Psoas muscle (tissue), 8 donors: ENCODE data around the gene ZFHX2. TPM values are rescaled to one million over a fixed set of nuclear protein-coding genes. Genes with fewer than 3 reads are reported as not detected.
A peak's percentile ranks its signal among the peaks of the same experiment; 100 is the strongest.

ENCODE experiments used
- ATAC-seq, 4 donors: fragments of 200-7000 bp; cut with Tn5 transposase; one replicate each; pipeline ENCODE4 v1.9.1; 2020; ENCODE audit warnings: moderate library complexity in 3 of 4, mild to moderate bottlenecking in 2 of 4
- DNase-seq, 2 donors: peaks; one replicate each; pipeline ENCODE4 v3.0.0-alpha.2; 2020
- H3K27ac ChIP-seq: fragments of 200-600 bp; one replicate; pipeline ENCODE4 v1.8.0; 2022
- H3K27me3 ChIP-seq, 3 donors: fragments of 200-600 bp in 1 of 3; one replicate each; pipeline versions ENCODE4 v1.6.1 to v1.8.0; 2013 to 2022; ENCODE audit warnings: low read length in 2 of 3, mild to moderate bottlenecking in 2 of 3, moderate library complexity in 1 of 3; ENCODE audit not compliant: insufficient read depth in 3 of 3
- H3K36me3 ChIP-seq, 2 donors: fragments of 200-600 bp in 1 of 2; one replicate each; pipeline versions ENCODE4 v1.6.1 to v1.8.0; 2013 to 2022; ENCODE audit warnings: low read depth in 1 of 2, mild to moderate bottlenecking in 1 of 2, moderate library complexity in 1 of 2; ENCODE audit not compliant: insufficient read depth in 1 of 2
- H3K4me1 ChIP-seq: fragments of 200-600 bp; one replicate; pipeline ENCODE4 v1.8.0; 2022
- H3K4me3 ChIP-seq: fragments of 200-600 bp; one replicate; pipeline ENCODE4 v1.8.0; 2022; ENCODE audit warnings: mild to moderate bottlenecking
- H3K9me3 ChIP-seq: fragments of 200-600 bp; one replicate; pipeline ENCODE4 v1.8.0; 2022
- WGBS, 3 donors: extraction: QIAGEN DNeasy Blood & Tissue Kit; methylation state at CpG; one replicate each; pipeline versions ENCODE4 v1.1.6 to v1.1.7; 2013; 5-methylcytosine and 5-hydroxymethylcytosine counted together
- intact Hi-C, 2 donors: fragments of 100-400 bp; cut with DNase I; formaldehyde crosslinking; loops; one replicate each; pipeline versions ENCODE4 v1.11.0 to v1.14.2; 2022
- polyA plus RNA-seq, 3 donors: library from polyadenylated mRNA; stranded (reverse); fragments of 200-250 nt; gene quantifications; one replicate each; pipeline ENCODE4 v1.2.3, GENCODE V29; 2013
- total RNA-seq, 4 donors: library from RNA; stranded (reverse); fragmentation: NEBNext Ultra II Directional in 2 of 4; extraction: Animal tissue kit (Norgen Biotek cat#: 25700) in 2 of 4; gene quantifications; one replicate each; pipeline versions ENCODE4 v1.2.1 to v1.2.4, GENCODE V29; 2021 to 2023
- TF ChIP-seq, protein P1 (sequence below): fragments of 200-600 bp; IDR thresholded peaks from one replicate; pipeline ENCODE4 v1.8.0; 2022; ENCODE audit warnings: antibody characterized with exemption
- donor health status: healthy with polysubstance abuse.
- donor health status: DM: no; HTN: no; CAD: no; lungs with moderate emphysema.
- donor health status: Bipolar disorder and iron deficiency.
- donor health status: healthy.
- donor health status: DM: yes; HTN: yes; CAD: no.
- donor health status: DM: no; HTN: no; CAD: no.
- donor health status: DM: no; HTN: no; CAD: no.
- donor health status: DM: yes; HTN: yes; CAD: no.

ZFHX2 gene
- total and polyA plus RNA-seq, 7 donors = 0.11 to 2.9 (median 0.65) TPM

- TF ChIP-seq, protein P1, sequence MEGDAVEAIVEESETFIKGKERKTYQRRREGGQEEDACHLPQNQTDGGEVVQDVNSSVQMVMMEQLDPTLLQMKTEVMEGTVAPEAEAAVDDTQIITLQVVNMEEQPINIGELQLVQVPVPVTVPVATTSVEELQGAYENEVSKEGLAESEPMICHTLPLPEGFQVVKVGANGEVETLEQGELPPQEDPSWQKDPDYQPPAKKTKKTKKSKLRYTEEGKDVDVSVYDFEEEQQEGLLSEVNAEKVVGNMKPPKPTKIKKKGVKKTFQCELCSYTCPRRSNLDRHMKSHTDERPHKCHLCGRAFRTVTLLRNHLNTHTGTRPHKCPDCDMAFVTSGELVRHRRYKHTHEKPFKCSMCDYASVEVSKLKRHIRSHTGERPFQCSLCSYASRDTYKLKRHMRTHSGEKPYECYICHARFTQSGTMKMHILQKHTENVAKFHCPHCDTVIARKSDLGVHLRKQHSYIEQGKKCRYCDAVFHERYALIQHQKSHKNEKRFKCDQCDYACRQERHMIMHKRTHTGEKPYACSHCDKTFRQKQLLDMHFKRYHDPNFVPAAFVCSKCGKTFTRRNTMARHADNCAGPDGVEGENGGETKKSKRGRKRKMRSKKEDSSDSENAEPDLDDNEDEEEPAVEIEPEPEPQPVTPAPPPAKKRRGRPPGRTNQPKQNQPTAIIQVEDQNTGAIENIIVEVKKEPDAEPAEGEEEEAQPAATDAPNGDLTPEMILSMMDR = no peak
- ATAC-seq (peak in 2 of 4 donors; percentile 13 to 14), DNase-seq (no peak)
- Histone ChIP-seq H3K27me3 (peaks cover 0 to 9% (median 0%) of the 10 kb centered on the region in 3 donors), H3K4me1 (no peaks in the 10 kb centered on the region), H3K9me3 (no peaks in the 10 kb centered on the region), H3K4me3 (no peak overlapping the region), H3K27ac (no peak overlapping the region), H3K36me3 (no peaks in the 10 kb centered on the region)
- WGBS, 3 donors = 34 to 52% (median 38%) methylated on average over 22 to 25 of the region's 25 CpGs
- intact Hi-C loops = no loop called here
Measured at GRCh38 chr14:23513005-23513817, 38.4 kb downstream of the ZFHX2 start.

GRCh38 chr14:23512156-23512555 lies 39.4 kb downstream of the ZFHX2 start:
- no peak overlapping the region for H3K4me3 ChIP-seq
- H3K4me1 ChIP-seq = no peaks in the 10 kb centered on the region
- H3K9me3 ChIP-seq = no peaks in the 10 kb centered on the region
- H3K36me3 ChIP-seq = no peaks in the 10 kb centered on the region
- ATAC-seq (no peak), DNase-seq (no peak)
- TF ChIP-seq, protein P1 = no peak
- peaks cover 0 to 9% (median 0%) of the 10 kb centered on the region in 3 donors for H3K27me3 ChIP-seq
- H3K27ac ChIP-seq = no peak overlapping the region
- 26 to 48% (median 32%) methylated on average over 13 of the region's 13 CpGs for WGBS, 3 donors
- intact Hi-C loops = no loop called here

DNA sequence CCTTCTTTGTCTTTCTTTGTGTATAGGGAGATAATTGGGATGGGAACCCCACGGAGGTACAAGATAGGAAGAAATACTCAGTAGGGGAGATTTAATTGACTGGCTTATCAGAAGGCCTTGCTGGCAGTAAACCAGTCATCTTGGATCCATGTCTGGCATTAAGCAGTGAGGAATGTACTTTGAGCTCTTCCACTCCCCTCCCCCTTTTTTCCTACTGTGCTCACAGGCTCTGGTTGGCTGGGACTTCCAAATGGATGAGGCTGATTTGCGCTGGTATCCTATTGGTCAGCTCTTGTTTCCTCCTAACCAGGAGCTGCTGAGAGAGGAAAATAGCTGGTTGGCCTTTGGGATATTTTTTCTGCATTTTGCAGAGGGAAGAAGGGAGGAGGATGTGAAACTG lies 57.3 kb downstream of the ZFHX2 start:
- Histone ChIP-seq H3K36me3 (no peaks in the 10 kb centered on the region), H3K27me3 (no peaks in the 10 kb centered on the region), H3K4me1 (no peaks in the 10 kb centered on the region), H3K4me3 (no peak overlapping the region), H3K9me3 (no peaks in the 10 kb centered on the region), H3K27ac (no peak overlapping the region)
- DNase-seq (no peak), ATAC-seq (no peak)
- TF ChIP-seq, protein P1 = no peak
- WGBS, 3 donors = 60 to 64% (median 60%) methylated on average over 2 of the region's 2 CpGs
- intact Hi-C loops = no loop called here

- H3K4me3 ChIP-seq = no peak overlapping the region
- H3K9me3 ChIP-seq = no peaks in the 10 kb centered on the region
- no peaks in the 10 kb centered on the region for H3K36me3 ChIP-seq
- no peaks in the 10 kb centered on the region for H3K4me1 ChIP-seq
- ATAC-seq = no peak
- TF ChIP-seq, protein P1 = no peak
- H3K27me3 ChIP-seq = no peaks in the 10 kb centered on the region
- intact Hi-C loops = no loop called here
- DNase-seq = no peak
- H3K27ac ChIP-seq = no peak overlapping the region
Measured at GRCh38 chr14:23492618-23493272, 58.8 kb downstream of the ZFHX2 start.
